ENCODE data around the gene SH3RF3. TPM values are rescaled to one million over a fixed set of nuclear protein-coding genes. Genes with fewer than 3 reads are reported as not detected.

The SH3RF3 gene
- total RNA-seq, 1 experiment from 2014 or later: 0.82 TPM

- Histone ChIP-seq H3K27me3 (no peaks in the 10 kb centered on the region), H3K4me3 (no peak overlapping the region), H3K9me3 (peaks cover 2% of the 10 kb centered on the region), H3K36me3 (no peaks in the 10 kb centered on the region)
- no peak for DNase-seq
Measured at GRCh38 chr2:109176928-109177327, 47.9 kb downstream of the SH3RF3 start.

GRCh38 chr2:109177635-109178034, 48.6 kb downstream of the SH3RF3 start:
- H3K9me3 ChIP-seq: peaks cover 2% of the 10 kb centered on the region
- no peak for DNase-seq
- H3K36me3 ChIP-seq: no peaks in the 10 kb centered on the region; the same call in 1 of the 2 replicates
- H3K27me3 ChIP-seq: no peaks in the 10 kb centered on the region
- H3K4me3 ChIP-seq: no peak overlapping the region

- H3K4me3 ChIP-seq: no peak overlapping the region
- H3K9me3 ChIP-seq: peaks cover 2% of the 10 kb centered on the region
- no peaks in the 10 kb centered on the region; the same call in 1 of the 2 replicates for H3K36me3 ChIP-seq
- DNase-seq: no peak
- H3K27me3 ChIP-seq: no peaks in the 10 kb centered on the region
Measured at GRCh38 chr2:109178968-109179367, 50.0 kb downstream of the SH3RF3 start.

- Histone ChIP-seq H3K27me3 (no peaks in the 10 kb centered on the region), H3K9me3 (peaks cover 2% of the 10 kb centered on the region; the same call in 1 of the 2 replicates), H3K36me3 (no peaks in the 10 kb centered on the region; the same call in 1 of the 2 replicates), H3K4me3 (no peak overlapping the region)
- no peak for DNase-seq
Measured at GRCh38 chr2:109180786-109181185, 51.8 kb downstream of the SH3RF3 start.

- Histone ChIP-seq H3K4me3 (no peak overlapping the region), H3K27me3 (no peaks in the 10 kb centered on the region), H3K9me3 (peaks cover 2% of the 10 kb centered on the region; the same call in 1 of the 2 replicates), H3K36me3 (no peaks in the 10 kb centered on the region; the same call in 1 of the 2 replicates)
- no peak for DNase-seq
Measured at GRCh38 chr2:109182426-109182825, 53.4 kb downstream of the SH3RF3 start.

GRCh38 chr2:109183871-109184270, 54.9 kb downstream of the SH3RF3 start:
- Histone ChIP-seq H3K9me3 (peaks cover 2% of the 10 kb centered on the region; the same call in 1 of the 2 replicates), H3K4me3 (no peak overlapping the region), H3K27me3 (no peaks in the 10 kb centered on the region), H3K36me3 (no peaks in the 10 kb centered on the region; the same call in 1 of the 2 replicates)
- DNase-seq: no peak

- no peak for DNase-seq
- Histone ChIP-seq H3K36me3 (no peaks in the 10 kb centered on the region; the same call in 1 of the 2 replicates), H3K9me3 (peaks cover 2% of the 10 kb centered on the region; the same call in 1 of the 2 replicates), H3K4me3 (no peak overlapping the region), H3K27me3 (no peaks in the 10 kb centered on the region)
Measured at GRCh38 chr2:109184368-109184767, 55.4 kb downstream of the SH3RF3 start.

- DNase-seq: peak; percentile 75
- H3K4me3 ChIP-seq: no peak overlapping the region
- no peaks in the 10 kb centered on the region for H3K27me3 ChIP-seq
- no peaks in the 10 kb centered on the region; the same call in 1 of the 2 replicates for H3K36me3 ChIP-seq
- H3K9me3 ChIP-seq: no peaks in the 10 kb centered on the region; the same call in 1 of the 2 replicates
Measured at GRCh38 chr2:109185338-109185737, 56.3 kb downstream of the SH3RF3 start.

GRCh38 chr2:109185821-109186570, 57.0 kb downstream of the SH3RF3 start:
- peak; percentile 75 for DNase-seq
- H3K27me3 ChIP-seq: no peaks in the 10 kb centered on the region
- no peak overlapping the region for H3K4me3 ChIP-seq
- no peaks in the 10 kb centered on the region; the same call in 1 of the 2 replicates for H3K36me3 ChIP-seq
- no peaks in the 10 kb centered on the region for H3K9me3 ChIP-seq

GRCh38 chr2:109186656-109187250, 57.7 kb downstream of the SH3RF3 start:
- Histone ChIP-seq H3K9me3 (no peaks in the 10 kb centered on the region), H3K36me3 (no peaks in the 10 kb centered on the region; the same call in 1 of the 2 replicates), H3K27me3 (no peaks in the 10 kb centered on the region), H3K4me3 (no peak overlapping the region)
- DNase-seq: no peak

GRCh38 chr2:109187711-109188495, 58.9 kb downstream of the SH3RF3 start:
- no peaks in the 10 kb centered on the region for H3K27me3 ChIP-seq
- no peak for DNase-seq
- no peaks in the 10 kb centered on the region for H3K9me3 ChIP-seq
- no peaks in the 10 kb centered on the region for H3K36me3 ChIP-seq
- no peak overlapping the region for H3K4me3 ChIP-seq

GRCh38 chr2:109188496-109188890, 59.5 kb downstream of the SH3RF3 start:
- no peaks in the 10 kb centered on the region for H3K27me3 ChIP-seq
- H3K36me3 ChIP-seq: no peaks in the 10 kb centered on the region
- DNase-seq: no peak
- no peak overlapping the region for H3K4me3 ChIP-seq
- no peaks in the 10 kb centered on the region for H3K9me3 ChIP-seq

- H3K4me3 ChIP-seq: no peak overlapping the region
Measured at GRCh38 chr2:109188898-109189297, 59.9 kb downstream of the SH3RF3 start.

GRCh38 chr2:109189751-109190150, 60.7 kb downstream of the SH3RF3 start:
- no peak for DNase-seq
- no peaks in the 10 kb centered on the region for H3K27me3 ChIP-seq

More at GRCh38 chr2:109188898-109189297, 59.9 kb downstream of the SH3RF3 start:
- no peak for DNase-seq
- H3K27me3 ChIP-seq: no peaks in the 10 kb centered on the region
- no peaks in the 10 kb centered on the region for H3K9me3 ChIP-seq
- H3K36me3 ChIP-seq: no peaks in the 10 kb centered on the region

GRCh38 chr2:109193807-109194619, 65.0 kb downstream of the SH3RF3 start:
- no peaks in the 10 kb centered on the region for H3K9me3 ChIP-seq
- no peaks in the 10 kb centered on the region for H3K27me3 ChIP-seq
- DNase-seq: no peak
- no peak overlapping the region for H3K4me3 ChIP-seq
- no peaks in the 10 kb centered on the region for H3K36me3 ChIP-seq

More at GRCh38 chr2:109189751-109190150, 60.7 kb downstream of the SH3RF3 start:
- no peaks in the 10 kb centered on the region for H3K36me3 ChIP-seq
- no peaks in the 10 kb centered on the region for H3K9me3 ChIP-seq
- H3K4me3 ChIP-seq: no peak overlapping the region

GRCh38 chr2:109194620-109194937, 65.6 kb downstream of the SH3RF3 start:
- Histone ChIP-seq H3K27me3 (no peaks in the 10 kb centered on the region), H3K9me3 (no peaks in the 10 kb centered on the region), H3K36me3 (no peaks in the 10 kb centered on the region), H3K4me3 (no peak overlapping the region)
- no peak for DNase-seq

Measured in MG63 (cell line).